H1 (cell line): Measurements from ENCODE around the gene CD46. TPM values are rescaled to one million over a fixed set of nuclear protein-coding genes. Genes with fewer than 3 reads are reported as not detected.
"Not testable (repeated sequence)": the region's sequence is repeated elsewhere in the genome, so short reads cannot be mapped to it uniquely, and the experiment has no call there.

Experiments
- CTCF ChIA-PET: fragments of 300-600 bp; sonication (Branson Sonifier 250); formaldehyde crosslinking; loops from one replicate; lab custom pipeline; 2021; ENCODE audit not compliant: partially characterized antibody; lab: Charles Lee
- POLR2A ChIA-PET: fragments of 300-600 bp; sonication (Branson Sonifier 250); formaldehyde crosslinking; loops from one replicate; lab custom pipeline; 2021; ENCODE audit warnings: inconsistent platforms; ENCODE audit not compliant: partially characterized antibody; lab: Charles Lee
- DNase-seq, 2 experiments: peaks; one replicate each; pipeline versions ENCODE4 v3.0.0 to v3.0.0-alpha.2; 2010 to 2022; ENCODE audit warnings: low spot score in 2 of 2, low read depth in 1 of 2, mixed read lengths in 1 of 2
- FAIRE-seq: peaks from 2 replicates; lab custom pipeline; 2011; peaks lifted over from hg19 to GRCh38; lab: Jason Lieb, UNC
- H2AFZ ChIP-seq: 2 replicates; pipeline ENCODE4 v1.8.1; 2012; ENCODE audit warnings: low read length, inconsistent platforms
- H2AK5ac ChIP-seq: 2 replicates; pipeline ENCODE4 v1.6.1; 2013; ENCODE audit warnings: low read depth, low read length
- H2BK120ac ChIP-seq: replicated peaks from 2 replicates; pipeline ENCODE3; 2013; ENCODE audit warnings: low read depth, low read length, inconsistent platforms
- H2BK12ac ChIP-seq: 2 replicates; pipeline ENCODE4 v1.6.1; 2013; ENCODE audit warnings: low read depth, low read length
- H2BK15ac ChIP-seq: 2 replicates; pipeline ENCODE4 v1.6.1; 2013; ENCODE audit warnings: low read length
- H2BK20ac ChIP-seq: 2 replicates; pipeline ENCODE4 v1.6.1; 2013; ENCODE audit warnings: low read length
- H2BK5ac ChIP-seq: 2 replicates; pipeline ENCODE4 v1.6.1; 2013; ENCODE audit warnings: low read depth, low read length
- H3K14ac ChIP-seq: 2 replicates; pipeline ENCODE4 v1.6.1; 2013; ENCODE audit warnings: inconsistent platforms; ENCODE audit not compliant: insufficient read length
- H3K18ac ChIP-seq: 2 replicates; pipeline ENCODE4 v1.6.1; 2013; ENCODE audit warnings: low read length; ENCODE audit errors: extremely low read depth
- H3K23ac ChIP-seq: 2 replicates; pipeline ENCODE4 v1.6.1; 2013; ENCODE audit warnings: inconsistent platforms; ENCODE audit not compliant: insufficient read length
- H3K23me2 ChIP-seq: 2 replicates; pipeline ENCODE4 v1.6.1; 2013; ENCODE audit warnings: low read depth, low read length
- H3K27ac ChIP-seq: 2 replicates; pipeline ENCODE4 v1.6.1; 2011; ENCODE audit warnings: low read depth, low read length, inconsistent platforms
- H3K27me3 ChIP-seq, 4 experiments: replicated peaks in 1 of 4; 1 replicate in 1 of 4; 2 replicates in 3 of 4; pipeline versions ENCODE4 v1.6.1 to v1.8.1; 2011 to 2013; ENCODE audit warnings: low read length in 3 of 4, mild to moderate bottlenecking in 3 of 4, inconsistent platforms in 2 of 4, mixed read lengths in 2 of 4, moderate library complexity in 1 of 4; ENCODE audit not compliant: control insufficient read depth in 3 of 4, insufficient read depth in 3 of 4; ENCODE audit errors: extremely low read depth in 1 of 4
- H3K36me3 ChIP-seq, 4 experiments: 2 replicates each; pipeline versions ENCODE4 v1.6.1 to v1.8.1; 2011 to 2013; ENCODE audit warnings: mild to moderate bottlenecking in 4 of 4, low read length in 3 of 4, moderate library complexity in 2 of 4, control low read depth in 1 of 4, inconsistent platforms in 1 of 4; ENCODE audit not compliant: insufficient read depth in 4 of 4, control insufficient read depth in 2 of 4
- H3K4ac ChIP-seq: replicated peaks from 2 replicates; pipeline ENCODE3; 2013; ENCODE audit warnings: low read length, low read depth, mixed read lengths, inconsistent platforms; ENCODE audit not compliant: insufficient read length
- H3K4me1 ChIP-seq, 4 experiments: replicated peaks in 1 of 4; 1 replicate in 1 of 4; 2 replicates in 3 of 4; pipeline versions ENCODE4 v1.6.1 to v1.8.1; 2011 to 2013; ENCODE audit warnings: low read length in 3 of 4, inconsistent platforms in 2 of 4, mixed read lengths in 1 of 4; ENCODE audit not compliant: insufficient read depth in 4 of 4, control insufficient read depth in 3 of 4
- H3K4me2 ChIP-seq, 2 experiments: 2 replicates each; pipeline versions ENCODE4 v1.6.1 to v1.8.1; 2011 to 2013; ENCODE audit warnings: low read depth in 2 of 2, low read length in 2 of 2, control low read depth in 1 of 2, inconsistent platforms in 1 of 2, mild to moderate bottlenecking in 1 of 2; ENCODE audit not compliant: insufficient read depth in 1 of 2
- H3K4me3 ChIP-seq, 4 experiments: fragments of 200-600, 300-600 bp in 1 of 4; sonication (generic), shearing (Covaris generic), sonication (Bioruptor Twin) in 1 of 4; 2 replicates each; pipeline versions ENCODE4 v1.5.1 to v1.8.1; 2011 to 2016; ENCODE audit warnings: low read length in 4 of 4, low read depth in 3 of 4, control low read depth in 2 of 4, inconsistent platforms in 2 of 4, mild to moderate bottlenecking in 2 of 4, mixed read lengths in 1 of 4, moderate library complexity in 1 of 4; ENCODE audit not compliant: insufficient read depth in 2 of 4; ENCODE audit errors: extremely low read depth in 1 of 4
- H3K56ac ChIP-seq: replicated peaks from 2 replicates; pipeline ENCODE3; 2013; ENCODE audit warnings: low read depth, mild to moderate bottlenecking, mixed read lengths, low read length, inconsistent platforms; ENCODE audit not compliant: insufficient read length
- H3K79me1 ChIP-seq: 2 replicates; pipeline ENCODE4 v1.6.1; 2013; ENCODE audit warnings: low read depth, low read length, control low read depth
- H3K79me2 ChIP-seq, 2 experiments: 2 replicates each; pipeline versions ENCODE4 v1.6.1 to v1.8.1; 2012 to 2013; ENCODE audit warnings: low read length in 2 of 2, mild to moderate bottlenecking in 2 of 2, inconsistent platforms in 1 of 2; ENCODE audit not compliant: insufficient read depth in 2 of 2, control insufficient read depth in 1 of 2
- H3K9ac ChIP-seq, 4 experiments: replicated peaks in 1 of 4; 1 replicate in 1 of 4; 2 replicates in 3 of 4; pipeline versions ENCODE4 v1.6.1 to v1.8.1; 2011 to 2013; ENCODE audit warnings: low read depth in 3 of 4, low read length in 3 of 4, control low read depth in 2 of 4, mild to moderate bottlenecking in 2 of 4, moderate library complexity in 2 of 4, inconsistent platforms in 1 of 4; ENCODE audit errors: extremely low read depth in 1 of 4
- H3K9me3 ChIP-seq, 2 experiments: 2 replicates each; pipeline versions ENCODE4 v1.6.1 to v1.8.1; 2012 to 2013; ENCODE audit warnings: mild to moderate bottlenecking in 2 of 2, moderate library complexity in 2 of 2, control low read depth in 1 of 2, inconsistent platforms in 1 of 2, low read depth in 1 of 2, low read length in 1 of 2, mixed read lengths in 1 of 2; ENCODE audit not compliant: insufficient read depth in 2 of 2
- H4K20me1 ChIP-seq, 2 experiments: replicated peaks in 1 of 2; 2 replicates each; pipeline versions ENCODE3 to v1.8.1; 2011 to 2013; ENCODE audit warnings: inconsistent platforms in 2 of 2, low read length in 2 of 2, mild to moderate bottlenecking in 1 of 2; ENCODE audit not compliant: insufficient read depth in 2 of 2, control insufficient read depth in 1 of 2
- H4K5ac ChIP-seq: 2 replicates; pipeline ENCODE4 v1.6.1; 2013; ENCODE audit warnings: low read length, low read depth, mixed read lengths, inconsistent platforms; ENCODE audit not compliant: insufficient read length
- H4K8ac ChIP-seq: 2 replicates; pipeline ENCODE4 v1.8.0; 2013; ENCODE audit warnings: mild to moderate bottlenecking, moderate library complexity, low read length, inconsistent platforms; ENCODE audit not compliant: insufficient read depth; ENCODE audit errors: extremely low read depth
- H4K91ac ChIP-seq: replicated peaks from 2 replicates; pipeline ENCODE3; 2013; ENCODE audit warnings: low read length, mixed read lengths, inconsistent platforms; ENCODE audit not compliant: insufficient read length
- CEBPB ChIP-seq: IDR thresholded peaks from 2 replicates; pipeline ENCODE4 v1.6.1; 2012; ENCODE audit warnings: low read depth, low read length
- NANOG ChIP-seq: IDR thresholded peaks from 2 replicates; pipeline ENCODE4 v1.6.1; 2011; ENCODE audit warnings: low read length, low read depth, mild to moderate bottlenecking, inconsistent platforms; ENCODE audit not compliant: insufficient read depth, poor library complexity, severe bottlenecking
- WGBS, 2 experiments: shearing (Covaris generic) in 1 of 2; methylation state at CpG; one replicate each; pipeline versions ENCODE4 v1.1.6 to v1.1.7; 2013 to 2015; ENCODE audit warnings: low lambda C conversion rate in 2 of 2, mixed read lengths in 2 of 2, inconsistent platforms in 1 of 2, low coverage in 1 of 2, missing lambda C conversion rate in 1 of 2; ENCODE audit not compliant: insufficient replicate concordance in 2 of 2, insufficient coverage in 1 of 2, insufficient read length in 1 of 2; ENCODE audit errors: extremely low coverage in 1 of 2, missing lambda C conversion rate in 1 of 2; 5-methylcytosine and 5-hydroxymethylcytosine counted together
- polyA plus RNA-seq, 7 experiments: library from polyadenylated mRNA; depleted of rRNA in 3 of 7; stranded (reverse) in 5 of 7; unstranded in 2 of 7; fragments of >200 nt in 5 of 7; fragments of 200-250 nt in 2 of 7; gene quantifications; 1 replicate in 5 of 7; 2 replicates in 1 of 7; 4 replicates in 1 of 7; pipeline versions ENCODE4 v1.2.1 to v1.2.3, GENCODE V29; 2011 to 2013; ENCODE audit warnings: missing spikeins in 2 of 7, mixed read lengths in 2 of 7
- total RNA-seq: library from RNA; stranded (reverse); fragmentation: NEBNext Ultra II Directional; extraction: Animal tissue kit (Norgen Biotek cat#: 25700); gene quantifications from 2 replicates; pipeline ENCODE4 v1.2.1, GENCODE V29; 2021

Gene CD46
- total and polyA plus RNA-seq, 2 of the 8 experiments (the other 6 are each of a cell fraction or from before 2014, with no cell fraction given): 60.9 to 113 TPM

DNA sequence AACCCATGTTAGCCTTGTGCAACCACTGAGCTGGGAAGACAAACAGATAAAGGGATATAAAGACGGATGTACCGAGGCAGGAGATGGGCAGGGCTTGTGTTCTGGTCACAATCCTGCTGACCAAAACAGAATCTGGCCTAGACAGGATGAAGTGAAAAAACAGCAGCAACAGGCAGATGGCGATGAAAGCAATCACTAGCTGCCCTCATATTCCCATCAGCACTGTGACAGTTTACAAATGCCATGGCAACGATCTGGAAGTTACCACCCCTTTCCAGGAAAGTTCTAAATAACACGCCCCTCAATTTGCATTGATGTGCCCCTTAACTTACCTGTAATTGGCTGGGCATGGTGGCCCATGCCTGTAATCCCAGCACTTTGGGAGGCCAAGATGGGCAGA, 40.6 kb upstream of the CD46 start (continued):
- TF ChIP-seq CEBPB (no peak), NANOG (no peak)

DNA sequence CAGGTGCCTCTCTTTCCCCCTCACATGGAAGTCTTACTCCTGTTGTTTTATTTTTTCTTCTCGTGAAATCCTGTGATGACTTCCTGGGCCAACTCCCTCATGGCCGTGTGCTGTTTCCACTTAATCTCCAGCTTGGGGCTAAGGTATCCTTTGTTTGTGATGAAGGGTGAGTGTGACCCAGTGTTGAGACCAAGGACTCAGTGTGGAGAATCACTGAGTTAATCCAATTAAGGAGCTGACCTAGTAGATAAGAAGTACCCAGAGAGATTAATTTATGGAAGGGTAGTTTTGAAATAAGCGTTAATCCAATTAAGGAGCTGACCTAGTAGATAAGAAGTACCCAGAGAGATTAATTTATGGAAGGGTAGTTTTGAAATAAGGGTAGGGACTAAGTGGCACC, 39.2 kb upstream of the CD46 start:
- H2AK5ac ChIP-seq, POLR2A ChIA-PET, H3K4me3 ChIP-seq, H3K56ac ChIP-seq, H3K4me2 ChIP-seq, H3K9ac ChIP-seq, H3K18ac ChIP-seq, DNase-seq, H4K20me1 ChIP-seq, H3K4me1 ChIP-seq, H3K36me3 ChIP-seq, H4K91ac ChIP-seq, H3K27me3 ChIP-seq, H2AFZ ChIP-seq, H2BK20ac ChIP-seq, H3K14ac ChIP-seq, H2BK5ac ChIP-seq, H3K9me3 ChIP-seq, H3K23me2 ChIP-seq, H3K79me1 ChIP-seq, H3K4ac ChIP-seq, H4K8ac ChIP-seq, H3K79me2 ChIP-seq, H2BK120ac ChIP-seq, H2BK12ac ChIP-seq, H3K23ac ChIP-seq, H4K5ac ChIP-seq, H2BK15ac ChIP-seq, H3K27ac ChIP-seq, FAIRE-seq: not testable (repeated sequence)
- CTCF ChIA-PET: interaction anchor here (0.7 to 2.8 kb wide), 4 partner anchors 10 to 305 kb away, joined by 3 to 11 read pairs (median 3); no protein-coding TSS in a partner anchor
- WGBS, 2 experiments: 63% methylated on average over 3 of the region's 3 CpGs; no CpG with 5 or more reads in 1 of the 2 experiments
